IMR-90 (cell line): ENCODE data around the gene EMX1. TPM values are rescaled to one million over a fixed set of nuclear protein-coding genes. Genes with fewer than 3 reads are reported as not detected.

Source experiments
- ATAC-seq: fragments of 200-7000 bp; cut with Tn5 transposase; 2 replicates; pipeline ENCODE4 v1.9.1; 2020; ENCODE audit warnings: low read depth, mild to moderate bottlenecking, moderate library complexity
- BruUV-seq: library from RNA; stranded (reverse); fragments of 400-500 nt; replicated peaks from 2 replicates; lab custom pipeline; 2021; lab: Mats Ljungman, UMichigan
- CTCF ChIA-PET: fragments of 300-600 bp; formaldehyde crosslinking; extraction: SDS; loops from one replicate; lab custom pipeline; 2021; ENCODE audit warnings: antibody characterized with exemption; lab: Yijun Ruan, JAX
- POLR2A ChIA-PET: fragments of 300-600 bp; sonication (Branson Sonifier 250); formaldehyde crosslinking; loops from one replicate; lab custom pipeline; 2022; ENCODE audit warnings: antibody characterized with exemption; ENCODE audit not compliant: unreplicated experiment; lab: Charles Lee
- DNase-seq: peaks from one replicate; pipeline ENCODE4 v3.0.0; 2013
- H2AFZ ChIP-seq: replicated peaks from 2 replicates; pipeline ENCODE3; 2013; ENCODE audit warnings: low read length, mild to moderate bottlenecking; ENCODE audit not compliant: poor library complexity
- H2AK5ac ChIP-seq: 2 replicates; pipeline ENCODE4 v1.6.1; 2013; ENCODE audit warnings: low read depth, low read length, inconsistent platforms
- H2AK9ac ChIP-seq: replicated peaks from 2 replicates; pipeline ENCODE3; 2013; ENCODE audit warnings: mild to moderate bottlenecking, low read depth, low read length, moderate library complexity; ENCODE audit not compliant: poor library complexity
- H2BK120ac ChIP-seq: 2 replicates; pipeline ENCODE4 v1.6.1; 2013; ENCODE audit warnings: low read depth, low read length, inconsistent platforms
- H2BK15ac ChIP-seq: 3 replicates; pipeline ENCODE4 v1.6.1; 2013; ENCODE audit warnings: low read depth, low read length, inconsistent platforms
- H2BK20ac ChIP-seq: 2 replicates; pipeline ENCODE4 v1.6.1; 2013; ENCODE audit warnings: low read depth, mild to moderate bottlenecking, inconsistent platforms, low read length, moderate library complexity
- H2BK5ac ChIP-seq: 2 replicates; pipeline ENCODE4 v1.6.1; 2013; ENCODE audit warnings: mild to moderate bottlenecking, low read depth, low read length, inconsistent platforms; ENCODE audit not compliant: poor library complexity, severe bottlenecking
- H3K14ac ChIP-seq: replicated peaks from 2 replicates; pipeline ENCODE4 v1.6.1; 2013; ENCODE audit warnings: low read depth, low read length, inconsistent platforms
- H3K18ac ChIP-seq: 2 replicates; pipeline ENCODE4 v1.6.1; 2013; ENCODE audit warnings: low read depth, low read length, control low read depth
- H3K23ac ChIP-seq: 2 replicates; pipeline ENCODE4 v1.6.1; 2013; ENCODE audit warnings: low read depth, low read length, inconsistent platforms
- H3K27ac ChIP-seq: 2 replicates; pipeline ENCODE4 v1.5.1; 2013; ENCODE audit warnings: mild to moderate bottlenecking, control low read depth, low read length; ENCODE audit not compliant: insufficient read depth
- H3K27me3 ChIP-seq: 2 replicates; pipeline ENCODE4 v1.6.1; 2013; ENCODE audit warnings: low read length; ENCODE audit not compliant: control insufficient read depth, insufficient read depth
- H3K36me3 ChIP-seq: 2 replicates; pipeline ENCODE4 v1.6.1; 2013; ENCODE audit warnings: low read length, mixed read lengths; ENCODE audit not compliant: control insufficient read depth, insufficient read depth
- H3K4ac ChIP-seq: 2 replicates; pipeline ENCODE4 v1.6.1; 2013; ENCODE audit warnings: low read depth, low read length, inconsistent platforms
- H3K4me1 ChIP-seq: 2 replicates; pipeline ENCODE4 v1.6.1; 2013; ENCODE audit warnings: low read length, mixed read lengths; ENCODE audit not compliant: control insufficient read depth, insufficient read depth
- H3K4me2 ChIP-seq: 2 replicates; pipeline ENCODE4 v1.6.1; 2013; ENCODE audit warnings: low read depth, mild to moderate bottlenecking, control low read depth, low read length, moderate library complexity
- H3K4me3 ChIP-seq: 2 replicates; pipeline ENCODE4 v1.5.1; 2013; ENCODE audit warnings: low read depth, mild to moderate bottlenecking, control low read depth, low read length, moderate library complexity; ENCODE audit not compliant: insufficient read depth
- H3K56ac ChIP-seq: 2 replicates; pipeline ENCODE4 v1.6.1; 2013; ENCODE audit warnings: low read length, inconsistent platforms; ENCODE audit not compliant: insufficient read depth; ENCODE audit errors: extremely low read depth
- H3K79me1 ChIP-seq, 2 experiments: 2 replicates each; pipeline ENCODE4 v1.6.1; 2013; ENCODE audit warnings: low read length in 2 of 2, inconsistent platforms in 1 of 2, low read depth in 1 of 2
- H3K9ac ChIP-seq: 2 replicates; pipeline ENCODE4 v1.6.1; 2013; ENCODE audit warnings: low read depth, low read length, control low read depth
- H3K9me1 ChIP-seq: 2 replicates; pipeline ENCODE4 v1.6.1; 2013; ENCODE audit warnings: low read length, inconsistent platforms; ENCODE audit not compliant: insufficient read depth
- H3K9me3 ChIP-seq: 2 replicates; pipeline ENCODE4 v1.6.1; 2013; ENCODE audit warnings: low read length; ENCODE audit not compliant: control insufficient read depth, insufficient read depth
- H4K20me1 ChIP-seq: 2 replicates; pipeline ENCODE4 v1.6.1; 2013; ENCODE audit warnings: low read length, inconsistent platforms; ENCODE audit not compliant: insufficient read depth
- H4K5ac ChIP-seq: 2 replicates; pipeline ENCODE4 v1.6.1; 2013; ENCODE audit warnings: mild to moderate bottlenecking, low read depth, low read length, control low read depth
- H4K8ac ChIP-seq, 2 experiments: 2 replicates each; pipeline ENCODE4 v1.6.1; 2013; ENCODE audit warnings: low read depth in 2 of 2, low read length in 2 of 2, control low read depth in 1 of 2, inconsistent platforms in 1 of 2
- H4K91ac ChIP-seq: 2 replicates; pipeline ENCODE4 v1.6.1; 2013; ENCODE audit warnings: low read depth, low read length, inconsistent platforms; ENCODE audit not compliant: insufficient read depth
- CEBPB ChIP-seq: IDR thresholded peaks from 2 replicates; pipeline ENCODE4 v1.6.1; 2012; ENCODE audit warnings: low read depth, low read length, improper control_type of control experiment
- CHD1 ChIP-seq: IDR thresholded peaks from 2 replicates; pipeline ENCODE4 v1.6.1; 2012; ENCODE audit warnings: low read depth, low read length, improper control_type of control experiment
- ELK1 ChIP-seq: fragments of 150-350 bp; IDR thresholded peaks from 2 replicates; pipeline ENCODE4 v1.6.1; 2016; ENCODE audit warnings: low read depth, mild to moderate bottlenecking, low read length, moderate library complexity, borderline replicate concordance
- FOS ChIP-seq: fragments of 150-350 bp; IDR thresholded peaks from 2 replicates; pipeline ENCODE4 v1.6.1; 2016; ENCODE audit warnings: low read depth, low read length
- MAFK ChIP-seq: IDR thresholded peaks from 2 replicates; pipeline ENCODE4 v1.6.1; 2012; ENCODE audit warnings: low read depth, low read length, improper control_type of control experiment
- MXI1 ChIP-seq: IDR thresholded peaks from 2 replicates; pipeline ENCODE4 v1.6.1; 2012; ENCODE audit warnings: low read depth, mild to moderate bottlenecking, low read length, moderate library complexity, borderline replicate concordance
- NFE2L2 ChIP-seq: fragments of 150-350 bp; IDR thresholded peaks from 2 replicates; pipeline ENCODE4 v1.6.1; 2016; ENCODE audit warnings: low read depth, mild to moderate bottlenecking, low read length
- POLR2A ChIP-seq: IDR thresholded peaks from 2 replicates; pipeline ENCODE4 v1.6.1; 2012; ENCODE audit warnings: mild to moderate bottlenecking, low read depth, low read length
- RAD21 ChIP-seq: IDR thresholded peaks from 2 replicates; pipeline ENCODE4 v1.6.1; 2012; ENCODE audit warnings: low read length, improper control_type of control experiment
- SMC3 ChIP-seq: fragments of 150-350 bp; IDR thresholded peaks from 2 replicates; pipeline ENCODE4 v1.6.1; 2016; ENCODE audit warnings: low read depth, mild to moderate bottlenecking, antibody characterized with exemption, low read length, moderate library complexity
- WGBS, 2 experiments: methylation state at CpG; one replicate each; pipeline versions ENCODE4 v1.1.5 to v1.1.7; 2013; ENCODE audit warnings: missing lambda C conversion rate in 2 of 2; ENCODE audit not compliant: insufficient read length in 1 of 2; ENCODE audit errors: extremely low coverage in 2 of 2; 5-methylcytosine and 5-hydroxymethylcytosine counted together
- dilution Hi-C: fragments of 300-500 bp; cut with HindIII; formaldehyde crosslinking; loops from one replicate; pipeline ENCODE4 v1.14.3; 2018; ENCODE audit warnings: low sequenced_read_pairs; ENCODE audit not compliant: unreplicated experiment
- in situ Hi-C: fragments of 300-500 bp; cut with MboI; formaldehyde crosslinking; loops from 3 replicates; pipeline ENCODE4 v1.14.3; 2019; ENCODE audit warnings: low sequenced_read_pairs, inconsistent platforms, mixed read lengths
- intact Hi-C: fragments of 100-400 bp; cut with micrococcal nuclease; formaldehyde crosslinking; loops from 2 replicates; pipeline ENCODE4 v1.10.0; 2022
- polyA plus RNA-seq, 3 experiments: library from polyadenylated mRNA; depleted of rRNA; stranded (reverse); fragments of >200 nt; gene quantifications; 2 replicates each; pipeline ENCODE4 v1.2.3, GENCODE V29; 2012; ENCODE audit warnings: low replicate concordance in 1 of 3
- total RNA-seq: library from RNA; depleted of rRNA; stranded (reverse); fragments of >200 nt; gene quantifications from 2 replicates; pipeline ENCODE4 v1.2.3, GENCODE V29; 2012

EMX1 gene
- total and polyA plus RNA-seq, 2 of the 4 experiments (the other 2 are of a cell fraction), result not detected

- no peak overlapping the region for H3K56ac ChIP-seq
- H2AK9ac ChIP-seq, result no peak overlapping the region
- dilution Hi-C loops (no loop called here), intact Hi-C loops (no loop called here), in situ Hi-C loops (no loop called here)
- no peak overlapping the region for H2AFZ ChIP-seq
- H3K36me3 ChIP-seq, result no peaks in the 10 kb centered on the region
- peaks cover 8% of the 10 kb centered on the region; the same call in 1 of the 2 replicates for H4K20me1 ChIP-seq
- H4K8ac ChIP-seq, result no peak overlapping the region
- H3K4me2 ChIP-seq, result no peak overlapping the region
- H2BK15ac ChIP-seq, result no peak overlapping the region
- H3K4me1 ChIP-seq, result peaks cover 2% of the 10 kb centered on the region
- no peak overlapping the region for H2BK20ac ChIP-seq
- DNase-seq (no peak), ATAC-seq (no peak)
- ChIA-PET POLR2A (no interaction called here), CTCF (no interaction called here)
- no peak overlapping the region for H3K14ac ChIP-seq
- no peak overlapping the region for H3K4me3 ChIP-seq
- H3K18ac ChIP-seq, result no peak overlapping the region
- no peak overlapping the region for H2BK5ac ChIP-seq
- no peak overlapping the region for H2AK5ac ChIP-seq
- H3K23ac ChIP-seq, result no peak overlapping the region
- no peaks in the 10 kb centered on the region for H3K79me1 ChIP-seq
- no peak overlapping the region for H2BK120ac ChIP-seq
- no peak overlapping the region for H3K9ac ChIP-seq
- no peak overlapping the region for H3K27ac ChIP-seq
- BruUV-seq, result no TSS peak
- peaks cover 7% of the 10 kb centered on the region; the same call in 1 of the 2 replicates for H3K9me1 ChIP-seq
- H3K4ac ChIP-seq, result no peak overlapping the region
- peaks cover 8% of the 10 kb centered on the region for H3K9me3 ChIP-seq
- H4K5ac ChIP-seq, result no peak overlapping the region
- WGBS, 2 experiments, result no CpG with 5 or more reads among the region's 1 CpG
- peaks cover 81% of the 10 kb centered on the region for H3K27me3 ChIP-seq
- TF ChIP-seq SMC3, result no peak
- TF ChIP-seq ELK1, result no peak
- TF ChIP-seq CHD1, result no peak
- TF ChIP-seq FOS, result no peak
- no peak for TF ChIP-seq RAD21
- no peak for TF ChIP-seq POLR2A
- no peak for TF ChIP-seq MAFK
- no peak for TF ChIP-seq MXI1
- no peak for TF ChIP-seq NFE2L2
- no peak for TF ChIP-seq CEBPB
- no peak overlapping the region for H4K91ac ChIP-seq
Measured at GRCh38 chr2:72929010-72929409, 11.7 kb downstream of the EMX1 start.
